Hematopoietic multipotent progenitor cell treated with erythropoietin and hydrocortisone succinate and interleukin-3 and kit ligand, for 15 days (in vitro differentiated cells): ENCODE results near the gene HPCAL1.
"Not testable (repeated sequence)": the region's sequence is repeated elsewhere in the genome, so short reads cannot be mapped to it uniquely, and the experiment has no call there.

ENCODE experiments used
- DNase-seq: peaks from one replicate; pipeline ENCODE4 v3.0.0-alpha.2; 2015; ENCODE audit warnings: low spot score

The HPCAL1 gene

DNA sequence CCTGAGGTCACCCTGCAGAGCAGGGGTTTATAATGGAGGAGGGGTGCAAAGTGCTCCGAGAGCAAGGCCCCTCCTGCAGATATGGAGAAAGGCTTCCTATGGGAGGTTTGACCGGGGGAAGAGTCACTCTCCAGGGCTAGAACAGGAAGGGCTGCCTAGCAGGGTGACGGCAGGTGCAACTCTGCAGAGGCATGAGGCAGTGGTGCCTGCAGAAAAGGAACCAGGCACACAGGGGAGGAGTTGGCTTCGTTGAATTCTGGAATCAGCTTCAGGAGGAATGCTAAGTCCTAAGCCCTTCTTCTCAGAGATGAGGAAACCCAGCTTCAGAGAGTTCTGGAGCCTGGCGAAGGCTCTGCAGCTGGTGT, 17.5 kb upstream of the HPCAL1 start:
- no peak for DNase-seq

DNA sequence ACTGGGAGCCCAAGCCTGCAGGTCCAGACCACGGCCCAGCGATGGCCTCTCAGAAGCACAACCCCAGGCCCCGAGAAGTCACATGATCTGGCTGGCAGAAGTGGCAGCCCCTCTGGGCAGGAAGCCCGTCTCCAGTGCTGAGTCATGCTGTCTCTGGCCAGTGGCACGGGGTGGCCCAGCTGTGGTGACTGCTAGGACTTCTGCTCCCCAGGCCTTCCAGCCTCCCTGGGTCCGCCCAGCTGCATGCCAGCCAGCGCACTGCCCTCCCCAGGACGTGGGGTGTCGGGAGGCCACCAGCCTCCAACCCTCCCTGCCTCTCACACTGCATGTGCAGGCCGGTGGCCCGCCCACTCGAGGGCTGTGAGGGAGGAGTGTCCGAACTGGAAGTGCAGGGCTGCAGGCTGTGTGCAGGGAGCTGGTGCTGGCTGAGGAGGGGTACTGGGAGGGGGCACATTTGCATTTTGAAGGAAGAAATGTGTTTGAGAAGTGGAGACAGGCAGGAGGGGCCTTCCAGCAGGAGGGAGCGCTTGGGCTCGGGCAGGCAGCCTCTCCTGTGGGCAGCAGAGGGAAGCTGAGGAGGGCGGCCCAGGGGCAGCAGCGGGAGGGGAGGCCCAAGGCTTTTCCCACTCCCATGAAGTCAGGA, 17.0 kb upstream of the HPCAL1 start:
- no peak for DNase-seq

DNA sequence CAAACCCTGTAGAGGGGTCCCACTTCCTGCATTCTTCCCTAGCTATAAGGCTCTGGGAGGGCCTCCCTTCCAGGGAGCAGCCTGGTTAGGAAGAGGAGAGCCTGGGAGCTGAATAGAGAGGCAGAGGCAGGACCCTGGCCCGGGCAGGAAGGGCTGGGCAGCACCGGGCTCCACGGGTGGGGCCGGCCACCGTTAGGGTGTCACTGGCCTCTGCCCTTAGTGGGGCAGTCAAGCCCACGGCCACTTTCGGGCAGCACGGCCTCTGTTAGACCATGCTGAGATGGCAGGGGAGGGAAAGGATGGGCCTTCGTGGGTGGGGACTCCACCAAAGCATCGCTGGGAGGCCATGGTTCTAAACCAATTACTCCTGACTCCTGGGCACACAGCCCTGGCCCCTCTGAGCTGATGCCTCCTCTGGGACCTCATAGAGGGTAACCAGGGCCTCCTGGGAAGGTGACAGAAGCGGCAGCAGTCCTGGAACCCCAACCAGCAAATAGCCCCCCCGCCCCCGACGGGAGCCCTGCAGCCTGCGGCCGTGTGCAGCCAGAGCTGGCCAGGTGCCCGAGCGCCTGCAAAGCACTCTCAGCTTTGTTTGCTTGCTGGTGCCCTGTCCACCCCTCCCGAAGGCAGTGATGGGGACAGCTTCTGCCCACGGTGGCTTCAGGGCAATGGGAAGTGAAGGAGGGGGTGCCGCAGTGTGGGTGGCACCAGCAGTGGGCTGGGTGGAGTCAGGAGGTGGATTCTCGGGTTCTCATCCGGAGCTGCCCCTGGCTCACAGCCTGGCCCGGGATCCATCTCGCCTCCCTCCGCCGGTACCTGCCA, 16.3 kb upstream of the HPCAL1 start:
- DNase-seq = no peak

- no peak for DNase-seq
Measured at GRCh38 chr2:10287761-10288160, 14.9 kb upstream of the HPCAL1 start.

DNA sequence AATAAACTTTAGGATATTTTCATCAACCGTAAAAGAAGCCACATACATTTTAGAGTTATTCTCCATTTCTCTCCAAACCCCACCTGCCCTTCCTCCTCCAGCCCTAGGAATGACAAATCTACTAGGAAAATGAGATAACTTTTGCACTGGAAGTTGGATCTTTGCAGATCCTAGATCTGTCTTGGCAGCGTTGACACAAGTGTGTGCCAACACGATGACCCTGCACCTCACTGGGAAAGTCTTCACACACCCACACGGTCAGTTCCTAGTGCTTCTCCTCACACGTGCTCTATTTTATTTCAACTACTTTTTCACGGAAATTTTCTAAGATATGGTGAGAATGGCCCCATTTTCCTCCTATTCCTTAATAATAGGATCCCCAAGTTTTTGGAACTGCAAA, 14.1 kb upstream of the HPCAL1 start:
- DNase-seq = no peak

DNA sequence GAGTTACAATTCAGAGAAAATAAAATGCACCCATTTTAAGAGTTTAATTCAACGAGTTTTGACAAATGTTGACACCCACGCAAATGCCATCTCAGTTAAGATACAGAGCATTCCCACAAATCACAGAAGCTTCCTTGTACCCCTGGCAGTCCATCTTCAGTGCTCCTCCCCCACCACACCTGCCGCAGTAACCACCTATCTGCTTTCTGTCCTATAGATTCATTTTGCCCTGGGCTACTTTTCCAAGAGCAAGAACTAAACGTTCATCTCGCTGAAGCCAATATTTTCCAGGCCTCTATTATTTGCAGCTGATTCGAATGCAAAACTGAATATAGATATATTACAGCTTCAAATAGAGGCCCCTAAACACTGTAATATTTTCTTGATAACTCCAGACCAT, 13.4 kb upstream of the HPCAL1 start:
- DNase-seq = no peak

DNA sequence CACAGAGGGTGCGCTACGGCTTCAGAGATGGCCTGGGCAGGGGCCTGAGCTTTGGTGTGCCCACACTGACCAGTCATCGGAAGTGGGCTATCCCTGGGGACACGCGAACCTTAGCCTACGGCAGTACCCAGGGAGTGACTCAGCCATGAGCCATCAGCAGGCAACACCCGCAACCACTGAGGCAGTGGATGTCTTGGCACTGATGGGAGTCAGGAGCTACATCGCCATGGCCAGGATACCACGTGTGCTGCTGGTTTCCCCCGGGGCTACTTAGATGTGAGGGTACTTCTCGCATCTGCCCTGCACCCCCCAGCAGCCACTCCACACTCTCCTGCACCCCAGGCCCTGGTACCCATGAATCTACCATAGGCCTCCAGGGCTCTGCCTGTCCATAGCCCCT, 12.8 kb upstream of the HPCAL1 start:
- no peak for DNase-seq

DNA sequence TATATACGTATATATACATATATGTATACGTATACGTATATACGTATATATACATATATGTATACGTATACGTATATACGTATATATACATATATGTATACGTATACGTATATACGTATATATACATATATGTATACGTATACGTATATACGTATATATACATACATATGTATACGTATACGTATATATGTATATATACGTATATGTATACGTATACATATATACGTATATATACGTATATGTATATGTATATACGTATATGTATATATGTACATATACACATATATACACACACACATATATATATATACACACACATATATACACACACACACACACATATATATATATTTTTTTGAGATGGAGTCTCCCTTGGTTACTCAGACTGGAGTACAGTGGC, 11.3 kb upstream of the HPCAL1 start:
- DNase-seq = not testable (repeated sequence)

- no peak for DNase-seq
Measured at GRCh38 chr2:10292033-10292432, 10.7 kb upstream of the HPCAL1 start.

DNA sequence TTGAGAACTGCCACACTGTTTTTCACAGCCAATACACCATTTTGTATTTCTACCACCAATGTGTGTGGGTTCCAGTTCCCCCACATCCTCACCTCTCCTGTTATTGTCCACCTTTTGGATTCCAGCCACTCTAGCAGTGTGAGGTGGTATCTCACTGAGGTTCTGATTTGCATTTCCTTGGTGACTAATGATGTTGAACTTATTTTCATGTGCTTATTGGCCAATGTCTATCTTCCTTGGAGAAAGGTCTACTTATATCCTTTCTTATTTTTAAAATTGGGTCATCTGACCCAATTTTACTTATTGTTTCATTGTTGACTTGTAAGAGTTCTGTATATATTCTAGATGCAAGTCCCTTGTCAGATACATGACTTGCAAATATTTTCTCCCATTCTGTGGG, 9.1 kb upstream of the HPCAL1 start:
- no peak for DNase-seq

DNA sequence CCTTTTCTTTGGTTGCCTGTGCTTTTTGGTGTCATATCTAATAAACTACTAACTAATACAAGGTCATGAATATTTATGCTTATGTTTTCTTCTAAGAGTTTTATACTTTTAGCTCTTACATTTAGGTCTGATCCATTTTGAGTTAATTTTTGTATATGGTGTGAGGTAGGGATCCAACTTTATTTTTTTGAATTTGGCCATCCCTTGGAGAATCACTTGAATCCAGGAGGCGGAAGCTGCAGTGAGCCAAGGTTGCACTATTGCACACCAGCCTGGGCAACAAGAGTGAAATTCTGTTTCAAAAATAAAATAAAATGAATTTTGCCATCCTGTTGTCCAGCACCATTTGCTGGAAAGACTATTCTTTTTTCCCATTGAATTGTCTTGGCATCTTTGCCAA, 8.6 kb upstream of the HPCAL1 start:
- DNase-seq = no peak

DNA sequence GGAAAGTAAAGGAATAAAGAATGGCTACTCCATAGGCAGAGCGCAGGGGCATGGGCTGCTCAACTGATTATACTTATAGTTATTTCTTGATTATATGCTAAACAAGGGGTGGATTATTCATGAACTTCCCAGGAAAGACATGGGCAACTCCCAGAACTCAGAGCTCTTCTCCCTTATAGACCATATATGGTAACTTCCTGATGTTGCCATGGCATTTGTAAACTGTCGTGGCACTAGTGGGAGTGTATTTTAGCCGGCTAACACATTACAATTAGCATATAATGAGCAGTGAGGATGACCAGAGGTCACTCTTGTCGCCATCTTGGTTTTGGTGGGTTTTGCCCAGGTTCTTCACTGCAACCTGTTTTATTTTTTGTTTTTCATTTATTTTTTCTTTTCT, 7.1 kb upstream of the HPCAL1 start:
- not testable (repeated sequence) for DNase-seq

- DNase-seq = no peak
Measured at GRCh38 chr2:10296142-10296541, 6.6 kb upstream of the HPCAL1 start.

DNA sequence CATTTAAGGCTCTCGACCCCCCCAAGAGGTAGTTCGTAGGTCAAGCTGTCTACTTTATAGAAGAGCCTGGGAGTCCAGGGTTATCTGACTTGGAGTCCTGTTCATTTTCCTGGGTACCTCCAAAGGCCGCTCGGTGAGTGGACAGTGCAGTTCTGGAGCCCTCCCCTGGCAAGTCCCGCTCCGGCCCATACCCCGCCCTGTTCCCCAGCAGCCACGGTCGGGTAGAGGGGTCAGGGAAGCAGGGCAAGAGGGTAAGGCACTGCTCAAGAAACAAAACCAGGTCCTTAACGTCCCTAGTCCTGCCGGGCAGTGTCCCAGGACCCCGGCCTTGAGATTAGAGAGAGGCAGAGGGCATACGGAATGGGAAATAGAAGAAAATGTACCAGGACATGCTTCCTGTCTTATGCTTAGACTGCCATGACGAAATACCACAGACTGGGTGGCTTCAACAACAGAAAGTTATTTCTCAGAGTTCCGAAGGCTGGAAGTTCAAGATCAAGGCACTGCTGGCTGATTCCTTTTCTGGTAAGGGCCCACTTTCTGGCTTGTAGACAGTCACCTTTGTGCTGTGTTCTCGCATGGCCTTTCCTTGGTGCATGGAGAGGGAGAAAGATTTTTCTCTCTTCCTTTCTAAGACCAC, 5.4 kb upstream of the HPCAL1 start:
- DNase-seq = no peak

GRCh38 chr2:10297959-10298531, 4.7 kb upstream of the HPCAL1 start:
- DNase-seq = no peak

DNA sequence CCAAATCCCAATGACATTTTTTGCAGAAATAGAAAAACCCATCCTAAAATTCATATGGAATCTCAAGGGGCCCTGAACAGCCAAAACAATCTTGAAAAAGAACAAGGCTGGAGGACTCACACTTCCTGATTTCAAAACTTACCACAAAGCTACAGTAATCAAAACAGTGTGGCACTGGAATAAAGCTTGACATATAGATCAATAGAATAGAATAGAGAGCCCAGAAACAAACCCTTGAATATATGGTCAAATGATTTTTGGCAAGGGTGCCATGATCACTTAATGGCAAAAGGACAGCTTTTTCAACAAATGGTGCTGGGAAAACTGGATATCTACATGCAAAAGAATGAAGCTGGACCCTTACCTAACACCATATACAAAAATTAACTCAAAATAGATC, 3.9 kb upstream of the HPCAL1 start:
- not testable (repeated sequence) for DNase-seq

GRCh38 chr2:10300328-10300920, 2.3 kb upstream of the HPCAL1 start:
- no peak for DNase-seq

DNA sequence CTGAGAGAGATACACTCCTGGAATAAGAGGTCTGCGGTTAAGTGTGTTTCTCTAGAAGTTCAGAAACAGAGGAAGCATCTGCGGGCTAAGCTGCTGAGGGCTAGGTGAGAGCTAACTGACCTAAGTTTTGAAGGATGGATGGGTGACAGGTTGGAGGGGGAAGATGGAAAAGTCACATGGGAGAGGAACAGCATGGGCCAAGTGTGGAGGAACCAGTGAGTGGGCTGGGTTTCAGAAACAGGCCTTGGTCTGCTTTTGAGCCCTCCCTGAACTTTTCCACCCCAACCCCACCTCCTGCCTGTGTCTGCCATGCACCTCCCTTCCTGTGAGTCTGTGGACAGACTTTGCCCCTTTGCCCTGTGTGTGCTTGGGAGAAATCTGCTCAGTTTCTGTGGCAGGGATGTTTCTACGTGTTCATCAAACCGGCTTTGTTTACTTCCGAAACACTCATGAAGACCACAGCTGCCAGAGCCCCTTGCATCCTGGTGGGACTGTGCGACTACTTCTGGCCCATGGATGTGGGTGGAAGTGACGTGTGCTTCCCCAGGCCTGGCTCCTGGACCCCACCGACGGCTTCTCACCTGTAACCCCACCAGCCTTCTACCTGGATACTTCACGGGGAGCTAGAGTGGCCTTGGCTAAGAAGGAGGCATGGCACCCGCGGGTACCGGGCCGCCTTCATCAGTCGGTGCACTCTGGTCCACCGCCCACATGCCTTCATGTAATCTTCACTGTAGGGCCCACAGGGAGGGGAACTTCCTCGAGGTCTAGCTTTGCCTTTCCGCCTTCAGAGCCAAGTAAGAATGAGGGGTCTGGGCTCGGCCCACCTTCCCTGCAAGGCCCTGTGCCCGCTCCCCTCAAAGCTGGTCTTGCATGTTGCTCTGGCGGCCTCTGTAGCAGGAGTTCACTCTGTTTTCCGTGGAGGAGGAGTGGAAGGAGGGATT, 1.4 kb upstream of the HPCAL1 start:
- no peak for DNase-seq

DNA sequence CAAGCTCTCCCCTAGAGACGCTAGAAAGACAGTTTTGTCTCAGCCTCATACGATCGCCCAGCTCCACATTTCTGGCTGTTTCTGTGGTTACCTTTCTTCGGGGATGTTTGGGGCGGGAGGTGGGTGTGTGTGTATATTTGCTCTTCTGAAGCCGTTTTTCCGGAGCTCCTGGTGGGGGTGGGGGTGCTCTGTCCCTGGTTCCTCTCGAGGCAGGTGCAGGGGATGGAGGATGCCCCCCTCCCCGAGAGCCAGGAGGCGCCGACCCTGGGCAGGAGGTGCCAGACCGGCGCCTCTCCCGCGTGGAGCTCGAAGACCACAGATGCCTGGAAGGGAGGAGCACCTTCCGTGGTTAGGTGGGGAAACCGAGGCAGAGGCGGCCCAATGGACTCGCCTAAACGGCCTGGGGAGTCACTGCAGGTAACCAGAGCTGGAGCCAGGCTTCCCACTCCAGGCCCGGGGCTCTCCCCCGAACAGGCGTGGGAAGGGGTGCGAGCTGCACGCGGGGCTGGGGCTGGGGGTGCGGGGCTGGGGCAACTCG, 694 bp upstream of the HPCAL1 start:
- no peak for DNase-seq

DNA sequence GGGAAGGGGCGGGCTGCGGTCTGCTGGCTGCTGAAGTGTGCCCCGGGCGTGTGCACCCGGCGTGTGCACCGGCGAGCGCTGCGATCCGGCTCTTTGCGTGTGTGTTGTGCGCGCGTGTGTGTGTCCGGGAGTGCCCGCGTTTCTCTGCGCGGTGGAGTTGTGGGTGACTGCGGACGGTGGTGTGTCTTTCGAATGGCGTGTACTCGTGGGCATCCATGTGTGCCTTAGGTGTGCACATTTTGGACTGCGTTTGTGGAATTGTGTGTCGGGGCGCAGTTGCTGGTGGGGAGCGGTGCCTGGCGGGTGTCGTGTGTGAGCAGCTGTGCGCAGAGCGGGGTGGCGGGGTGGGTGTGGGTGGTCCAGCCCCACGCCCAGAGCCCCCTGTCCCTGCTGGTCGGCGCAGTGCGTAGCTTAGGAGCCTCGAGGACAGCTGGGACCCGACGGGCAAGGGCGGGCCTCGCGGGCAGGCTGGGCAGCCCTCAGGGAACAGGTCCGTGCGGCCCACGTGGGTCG, 533 bp downstream of the HPCAL1 start:
- no peak for DNase-seq
